ENCODE measurements around the gene LAMB2. TPM values are rescaled to one million over a fixed set of nuclear protein-coding genes. Genes with fewer than 3 reads are reported as not detected.

Gene LAMB2
- total RNA-seq, 1 donor from 2014 or later: 75.4 TPM

DNA sequence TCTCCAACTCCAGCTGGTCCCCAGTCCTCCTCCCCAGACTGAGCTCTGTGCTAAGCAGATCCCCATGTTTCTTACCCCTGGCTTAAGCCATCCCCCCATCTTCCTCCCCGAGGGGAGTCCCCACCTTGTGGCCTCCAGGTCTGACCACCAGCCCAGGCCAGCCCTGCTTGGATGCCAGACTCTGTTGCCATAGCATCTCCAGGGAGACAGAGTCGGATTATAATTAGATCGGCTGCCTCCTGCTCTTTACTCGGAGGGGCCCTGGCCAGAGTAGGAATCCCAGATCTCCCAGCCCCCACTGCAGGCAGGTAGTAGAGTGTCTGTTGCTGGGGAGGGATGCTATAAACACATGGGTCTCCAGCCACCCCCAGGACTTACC is 40.9 kb upstream of the LAMB2 start:
- TF ChIP-seq, protein P1, sequence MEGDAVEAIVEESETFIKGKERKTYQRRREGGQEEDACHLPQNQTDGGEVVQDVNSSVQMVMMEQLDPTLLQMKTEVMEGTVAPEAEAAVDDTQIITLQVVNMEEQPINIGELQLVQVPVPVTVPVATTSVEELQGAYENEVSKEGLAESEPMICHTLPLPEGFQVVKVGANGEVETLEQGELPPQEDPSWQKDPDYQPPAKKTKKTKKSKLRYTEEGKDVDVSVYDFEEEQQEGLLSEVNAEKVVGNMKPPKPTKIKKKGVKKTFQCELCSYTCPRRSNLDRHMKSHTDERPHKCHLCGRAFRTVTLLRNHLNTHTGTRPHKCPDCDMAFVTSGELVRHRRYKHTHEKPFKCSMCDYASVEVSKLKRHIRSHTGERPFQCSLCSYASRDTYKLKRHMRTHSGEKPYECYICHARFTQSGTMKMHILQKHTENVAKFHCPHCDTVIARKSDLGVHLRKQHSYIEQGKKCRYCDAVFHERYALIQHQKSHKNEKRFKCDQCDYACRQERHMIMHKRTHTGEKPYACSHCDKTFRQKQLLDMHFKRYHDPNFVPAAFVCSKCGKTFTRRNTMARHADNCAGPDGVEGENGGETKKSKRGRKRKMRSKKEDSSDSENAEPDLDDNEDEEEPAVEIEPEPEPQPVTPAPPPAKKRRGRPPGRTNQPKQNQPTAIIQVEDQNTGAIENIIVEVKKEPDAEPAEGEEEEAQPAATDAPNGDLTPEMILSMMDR (IDR thresholded peaks at IDR 0.05): no peak
- Histone ChIP-seq H3K9me3 (ENCODE audit: low read depth) (no peaks in the 10 kb centered on the region), H3K9ac (no peak overlapping the region), H3K27ac (peak overlapping the region; percentile 75), H3K79me2 (ENCODE audit: low read depth) (peaks cover 33% of the 10 kb centered on the region), H2AFZ (replicated peaks) (no peak overlapping the region), H3K4me1 (peaks cover 31% of the 10 kb centered on the region), H4K20me1 (ENCODE audit: low read depth) (peaks cover 8% of the 10 kb centered on the region), H3K36me3 (no peaks in the 10 kb centered on the region), H3K27me3 (peaks cover 2% of the 10 kb centered on the region), H3K4me3 (peak overlapping the region; percentile 41), H3F3A (ENCODE audit: low read depth) (peaks cover 16% of the 10 kb centered on the region), H3K4me2 (peak overlapping the region; percentile 88)
- Mint-ChIP-seq H3K36me3 (peaks cover 20% of the 10 kb centered on the region), H3K4me1 (peaks cover 65% of the 10 kb centered on the region), H3K27ac (peak overlapping the region; percentile 100), H3K27me3 (ENCODE audit: insufficient read depth, low read depth) (peaks cover 10% of the 10 kb centered on the region), H3K9me3 (no peaks in the 10 kb centered on the region), H3K4me3 (peak overlapping the region; percentile 97)
- peak; percentile 75 for DNase-seq (ENCODE audit: low spot score)

DNA sequence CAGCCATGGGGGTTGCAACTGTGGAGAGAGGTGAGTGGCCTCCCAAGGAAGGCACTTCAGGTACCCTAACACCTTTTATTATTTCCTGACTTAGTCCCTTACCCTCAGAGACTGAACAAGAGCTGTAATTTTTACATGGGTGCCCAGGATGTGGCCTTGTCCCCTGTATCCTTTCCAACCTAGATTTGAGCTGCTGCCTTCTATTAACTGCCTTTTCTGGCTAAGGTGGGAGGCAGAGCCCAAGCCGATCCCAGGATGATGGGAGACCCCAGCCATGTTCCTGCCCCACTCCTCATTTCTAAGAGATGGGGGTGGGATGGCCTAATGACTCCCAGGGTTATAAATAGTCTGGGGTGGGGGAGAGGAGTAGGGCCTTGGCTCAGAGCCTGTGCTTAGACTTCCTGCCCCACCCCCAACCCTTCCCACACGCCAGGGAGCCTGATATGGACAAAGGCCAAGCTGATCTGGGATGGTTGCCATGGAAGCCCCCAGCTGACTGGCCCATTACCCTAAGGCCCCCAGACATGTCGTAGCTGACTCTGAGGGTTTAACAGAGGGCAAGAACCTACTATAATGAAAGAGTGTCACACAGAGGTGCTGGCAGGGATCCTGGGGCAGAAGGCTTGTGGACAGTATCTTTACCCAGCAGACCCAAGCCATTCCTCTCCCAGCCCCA is 40.4 kb upstream of the LAMB2 start:
- H3K4me1 Mint-ChIP-seq: peaks cover 62% of the 10 kb centered on the region
- TF ChIP-seq, protein P1 (IDR thresholded peaks at IDR 0.05): no peak
- TF ChIP-seq EZH2phosphoT487 (IDR thresholded peaks at IDR 0.05) (no peak), EZH2 (IDR thresholded peaks at IDR 0.05) (no peak)
- Histone ChIP-seq H3K27ac (peak overlapping the region; percentile 75), H3K27me3 (peaks cover 6% of the 10 kb centered on the region), H3K36me3 (no peaks in the 10 kb centered on the region), H4K20me1 (ENCODE audit: low read depth) (peaks cover 8% of the 10 kb centered on the region), H3K79me2 (ENCODE audit: low read depth) (peaks cover 33% of the 10 kb centered on the region), H3F3A (ENCODE audit: low read depth) (peaks cover 16% of the 10 kb centered on the region), H2AFZ (replicated peaks) (no peak overlapping the region), H3K9me3 (ENCODE audit: low read depth) (no peaks in the 10 kb centered on the region), H3K4me2 (peak overlapping the region; percentile 88), H3K4me3 (peak overlapping the region; percentile 41), H3K4me1 (peaks cover 31% of the 10 kb centered on the region), H3K9ac (no peak overlapping the region)
- H3K4me3 Mint-ChIP-seq: peak overlapping the region; percentile 97
- peaks cover 10% of the 10 kb centered on the region for H3K27me3 Mint-ChIP-seq (ENCODE audit: insufficient read depth, low read depth)
- H3K36me3 Mint-ChIP-seq: peaks cover 18% of the 10 kb centered on the region
- H3K27ac Mint-ChIP-seq: peak overlapping the region; percentile 100
- H3K9me3 Mint-ChIP-seq: no peaks in the 10 kb centered on the region
- peak; percentile 87 for DNase-seq (ENCODE audit: low spot score)

DNA sequence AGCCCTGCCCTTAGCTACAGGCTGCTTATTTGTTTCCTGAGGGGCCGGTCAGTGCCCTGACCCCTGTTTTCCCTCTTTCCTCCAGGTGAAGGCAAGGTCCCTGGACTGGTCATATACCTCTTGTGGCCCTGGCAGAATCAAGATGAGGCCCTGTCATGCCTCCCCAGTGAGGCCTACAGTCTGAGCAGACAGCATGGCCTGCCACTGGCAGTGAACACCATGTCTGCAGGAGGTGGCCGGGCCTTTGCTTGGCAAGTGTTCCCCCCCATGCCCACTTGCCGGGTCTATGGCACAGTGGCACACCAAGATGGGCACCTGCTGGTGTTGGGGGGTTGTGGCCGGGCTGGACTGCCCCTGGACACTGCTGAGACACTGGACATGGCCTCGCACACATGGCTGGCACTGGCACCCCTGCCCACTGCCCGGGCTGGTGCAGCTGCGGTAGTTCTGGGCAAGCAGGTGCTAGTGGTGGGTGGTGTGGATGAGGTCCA is 39.7 kb upstream of the LAMB2 start:
- Histone ChIP-seq H3K4me2 (peak overlapping the region; percentile 88), H3K9ac (no peak overlapping the region), H3F3A (ENCODE audit: low read depth) (peaks cover 16% of the 10 kb centered on the region), H3K27me3 (peaks cover 12% of the 10 kb centered on the region), H3K4me3 (peak overlapping the region; percentile 72), H3K9me3 (ENCODE audit: low read depth) (no peaks in the 10 kb centered on the region), H3K4me1 (peaks cover 31% of the 10 kb centered on the region), H3K79me2 (ENCODE audit: low read depth) (peaks cover 33% of the 10 kb centered on the region), H3K36me3 (no peaks in the 10 kb centered on the region), H3K27ac (no peak overlapping the region), H2AFZ (replicated peaks) (no peak overlapping the region), H4K20me1 (ENCODE audit: low read depth) (peaks cover 8% of the 10 kb centered on the region)
- DNase-seq (ENCODE audit: low spot score): no peak
- Mint-ChIP-seq H3K9me3 (no peaks in the 10 kb centered on the region), H3K4me1 (peaks cover 58% of the 10 kb centered on the region), H3K27ac (peak overlapping the region; percentile 100), H3K36me3 (peaks cover 15% of the 10 kb centered on the region), H3K27me3 (ENCODE audit: insufficient read depth, low read depth) (peaks cover 7% of the 10 kb centered on the region), H3K4me3 (peak overlapping the region; percentile 97)
- no peak for TF ChIP-seq EZH2phosphoT487 (IDR thresholded peaks at IDR 0.05)
- TF ChIP-seq, protein P1 (IDR thresholded peaks at IDR 0.05): no peak
- TF ChIP-seq EZH2 (IDR thresholded peaks at IDR 0.05): no peak
